ENCODE data around the gene FRG1. TPM values are rescaled to one million over a fixed set of nuclear protein-coding genes. Genes with fewer than 3 reads are reported as not detected.
"Not testable (repeated sequence)": the region's sequence is repeated elsewhere in the genome, so short reads cannot be mapped to it uniquely, and the experiment has no call there.

Gene FRG1
- total RNA-seq, 1 donor from 2014 or later, result 46.0 TPM

GRCh38 chr4:189988877-189989431 lies 48.3 kb downstream of the FRG1 start:
- Mint-ChIP-seq H3K27me3 (ENCODE audit: unreplicated experiment) (no peaks in the 10 kb centered on the region), H3K27ac (ENCODE audit: unreplicated experiment) (no peak overlapping the region), H3K9me3 (ENCODE audit: unreplicated experiment) (peaks cover 2% of the 10 kb centered on the region), H3K4me1 (ENCODE audit: low read depth, unreplicated experiment) (no peaks in the 10 kb centered on the region), H3K36me3 (ENCODE audit: unreplicated experiment) (no peaks in the 10 kb centered on the region), H3K4me3 (ENCODE audit: unreplicated experiment) (no peak overlapping the region)
- no peak for DNase-seq
- no peak for TF ChIP-seq CTCF (IDR thresholded peaks at IDR 0.05; ENCODE audit: partially characterized antibody, unreplicated experiment)

- not testable (repeated sequence) for H3K4me1 Mint-ChIP-seq (ENCODE audit: low read depth, unreplicated experiment); DNase-seq
These were observed 49.3 kb downstream of the FRG1 start for GRCh38 chr4:189989941-189990340.

More at GRCh38 chr4:189989941-189990340, 49.3 kb downstream of the FRG1 start:
- H3K27me3 Mint-ChIP-seq (ENCODE audit: unreplicated experiment); H3K4me3 Mint-ChIP-seq (ENCODE audit: unreplicated experiment); H3K27ac Mint-ChIP-seq (ENCODE audit: unreplicated experiment); H3K36me3 Mint-ChIP-seq (ENCODE audit: unreplicated experiment); H3K9me3 Mint-ChIP-seq (ENCODE audit: unreplicated experiment): not testable (repeated sequence)

Other genes starting within 250 kb of the FRG1 start
- not detected for gene FRG2, start 86.4 kb downstream of the FRG1 start, total RNA-seq (ENCODE audit: unreplicated experiment)
- gene DBET, start 123.6 kb downstream of the FRG1 start, total RNA-seq (ENCODE audit: unreplicated experiment), result 1.4 TPM
- 1.2 TPM for gene DUX4, start 232.9 kb downstream of the FRG1 start, total RNA-seq (ENCODE audit: unreplicated experiment)